ENCODE measurements around the gene ATP5F1E.

Gene ATP5F1E

DNA sequence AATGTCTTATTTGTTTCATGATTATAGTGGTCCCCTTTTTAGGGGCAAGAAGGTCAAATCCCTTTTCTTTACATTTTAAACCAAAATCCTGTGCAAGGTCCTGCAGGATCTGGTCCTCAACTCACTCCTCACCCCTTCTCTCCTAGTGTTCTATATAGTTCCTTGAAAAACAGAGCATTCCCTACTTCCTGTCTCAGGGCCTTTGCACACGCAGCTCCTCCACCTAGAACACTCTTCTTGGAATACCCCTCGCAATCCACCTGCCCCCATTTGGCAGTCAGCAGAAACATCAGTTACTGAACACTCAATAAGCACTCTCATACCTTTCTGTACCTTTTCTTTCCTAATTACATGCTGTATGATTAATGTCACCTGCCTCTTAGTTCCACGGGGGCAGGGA lies 3.2 kb upstream of the ATP5F1E start:
- Histone ChIP-seq H3K4me3 (replicated peaks; ENCODE audit: low read depth, low read length) (no peak overlapping the region), H3K36me3 (ENCODE audit: control insufficient read depth, insufficient read depth, low read length) (peaks cover 14% of the 10 kb centered on the region), H3K27me3 (replicated peaks; ENCODE audit: control insufficient read depth, insufficient read depth, low read length) (no peaks in the 10 kb centered on the region)
- TF ChIP-seq, protein P1, sequence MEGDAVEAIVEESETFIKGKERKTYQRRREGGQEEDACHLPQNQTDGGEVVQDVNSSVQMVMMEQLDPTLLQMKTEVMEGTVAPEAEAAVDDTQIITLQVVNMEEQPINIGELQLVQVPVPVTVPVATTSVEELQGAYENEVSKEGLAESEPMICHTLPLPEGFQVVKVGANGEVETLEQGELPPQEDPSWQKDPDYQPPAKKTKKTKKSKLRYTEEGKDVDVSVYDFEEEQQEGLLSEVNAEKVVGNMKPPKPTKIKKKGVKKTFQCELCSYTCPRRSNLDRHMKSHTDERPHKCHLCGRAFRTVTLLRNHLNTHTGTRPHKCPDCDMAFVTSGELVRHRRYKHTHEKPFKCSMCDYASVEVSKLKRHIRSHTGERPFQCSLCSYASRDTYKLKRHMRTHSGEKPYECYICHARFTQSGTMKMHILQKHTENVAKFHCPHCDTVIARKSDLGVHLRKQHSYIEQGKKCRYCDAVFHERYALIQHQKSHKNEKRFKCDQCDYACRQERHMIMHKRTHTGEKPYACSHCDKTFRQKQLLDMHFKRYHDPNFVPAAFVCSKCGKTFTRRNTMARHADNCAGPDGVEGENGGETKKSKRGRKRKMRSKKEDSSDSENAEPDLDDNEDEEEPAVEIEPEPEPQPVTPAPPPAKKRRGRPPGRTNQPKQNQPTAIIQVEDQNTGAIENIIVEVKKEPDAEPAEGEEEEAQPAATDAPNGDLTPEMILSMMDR (IDR thresholded peaks at IDR 0.05; ENCODE audit: insufficient read depth, low read length, poor library complexity, severe bottlenecking), result no peak
- DNase-seq (ENCODE audit: extremely low read depth, insufficient read length), result no peak

DNA sequence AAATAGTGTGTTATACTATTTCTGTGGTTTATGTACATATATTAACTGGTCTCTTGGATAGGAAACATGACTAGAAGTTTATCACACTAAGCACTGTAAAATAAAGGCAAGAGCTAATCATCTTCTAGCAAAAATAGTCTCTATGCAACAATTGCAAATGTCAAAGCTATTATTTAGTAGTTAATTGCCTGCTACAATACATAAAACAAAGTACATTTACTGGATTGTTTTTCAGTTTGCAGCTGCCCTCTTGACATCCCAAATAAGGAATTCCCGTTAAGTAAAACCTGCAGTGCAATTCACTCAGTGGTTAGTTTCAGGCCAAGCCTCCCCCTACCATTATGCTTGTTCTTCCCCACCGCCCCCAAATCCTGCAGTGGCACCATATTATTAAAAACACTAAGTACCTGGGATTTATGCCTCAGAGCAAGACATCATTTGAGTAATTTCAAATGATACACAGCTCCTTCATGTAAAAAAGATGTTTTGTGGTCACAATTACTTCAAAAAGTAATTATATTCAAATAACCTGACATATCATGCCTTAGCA lies 1.6 kb upstream of the ATP5F1E start:
- DNase-seq (ENCODE audit: extremely low read depth, insufficient read length), result no peak
- no peaks in the 10 kb centered on the region for H3K27me3 ChIP-seq (replicated peaks; ENCODE audit: control insufficient read depth, insufficient read depth, low read length)
- H3K36me3 ChIP-seq (ENCODE audit: control insufficient read depth, insufficient read depth, low read length), result peaks cover 18% of the 10 kb centered on the region
- H3K4me3 ChIP-seq (replicated peaks; ENCODE audit: low read depth, low read length), result no peak overlapping the region
- TF ChIP-seq, protein P1 (IDR thresholded peaks at IDR 0.05; ENCODE audit: insufficient read depth, low read length, poor library complexity, severe bottlenecking), result no peak

DNA sequence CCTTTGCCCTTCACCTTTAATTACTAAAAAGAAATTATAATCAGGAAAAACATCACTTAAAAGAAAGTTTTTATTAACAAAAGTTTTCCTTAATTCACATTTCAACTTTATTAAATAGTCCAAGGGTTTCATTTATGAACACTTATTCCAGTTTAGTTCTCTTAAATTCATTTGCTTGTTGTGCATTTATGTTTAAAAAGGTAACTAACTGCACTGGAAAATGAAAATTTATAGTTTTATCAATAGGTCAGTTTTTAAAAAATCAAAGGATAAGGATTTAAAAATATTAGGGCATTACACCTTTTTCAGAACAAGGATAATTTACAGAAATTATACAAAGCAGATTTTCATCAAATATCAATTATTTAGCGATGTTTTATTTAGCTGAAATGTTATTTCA lies 958 bp upstream of the ATP5F1E start:
- Histone ChIP-seq H3K36me3 (ENCODE audit: control insufficient read depth, insufficient read depth, low read length) (peaks cover 18% of the 10 kb centered on the region), H3K4me3 (replicated peaks; ENCODE audit: low read depth, low read length) (peak overlapping the region; percentile 62), H3K27me3 (replicated peaks; ENCODE audit: control insufficient read depth, insufficient read depth, low read length) (no peaks in the 10 kb centered on the region)
- no peak for DNase-seq (ENCODE audit: extremely low read depth, insufficient read length)
- TF ChIP-seq, protein P1 (IDR thresholded peaks at IDR 0.05; ENCODE audit: insufficient read depth, low read length, poor library complexity, severe bottlenecking), result no peak

DNA sequence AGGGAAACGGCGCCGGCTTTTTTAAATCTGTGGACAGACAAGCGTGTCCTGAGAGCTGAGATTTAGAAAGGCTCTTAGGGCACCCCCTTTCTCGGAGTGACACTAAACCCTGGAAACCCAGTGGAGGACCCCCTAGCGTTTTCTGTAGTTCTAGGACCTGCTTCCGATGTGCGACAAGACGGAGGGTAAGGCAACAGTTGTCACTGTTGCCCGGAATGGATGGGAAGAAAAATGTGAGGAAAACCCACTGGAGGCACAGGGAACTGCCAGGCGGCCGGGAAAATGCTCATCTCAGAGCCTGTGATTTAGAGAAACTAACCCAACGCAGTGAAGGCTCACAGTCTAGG lies 551 bp upstream of the ATP5F1E start:
- H3K27me3 ChIP-seq (replicated peaks; ENCODE audit: control insufficient read depth, insufficient read depth, low read length), result no peaks in the 10 kb centered on the region
- TF ChIP-seq, protein P1 (IDR thresholded peaks at IDR 0.05; ENCODE audit: insufficient read depth, low read length, poor library complexity, severe bottlenecking), result peak; percentile 4
- H3K4me3 ChIP-seq (replicated peaks; ENCODE audit: low read depth, low read length), result peak overlapping the region; percentile 62
- DNase-seq (ENCODE audit: extremely low read depth, insufficient read length), result no peak
- peaks cover 19% of the 10 kb centered on the region for H3K36me3 ChIP-seq (ENCODE audit: control insufficient read depth, insufficient read depth, low read length)

DNA sequence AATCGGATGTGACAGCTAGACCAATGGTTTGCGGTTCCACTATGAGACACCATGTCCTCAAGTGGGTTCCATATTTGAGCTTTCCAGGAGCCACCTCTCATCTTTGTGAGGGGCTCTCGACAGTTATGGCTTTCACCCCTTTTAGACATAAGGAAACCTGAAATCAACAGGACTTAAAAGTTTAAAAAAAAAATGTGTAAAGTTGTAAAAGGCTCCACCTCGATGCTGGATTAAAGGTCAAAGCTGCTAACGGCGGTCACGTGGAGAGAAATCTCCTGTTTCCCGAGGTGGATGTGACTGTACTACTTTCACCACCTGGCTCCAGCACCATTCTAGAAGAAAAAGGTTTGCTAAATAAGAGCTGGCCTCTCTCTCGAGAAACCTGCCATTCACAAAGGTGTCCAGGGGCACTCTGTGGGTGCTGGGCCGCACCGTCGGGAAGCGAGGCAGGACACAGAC lies 542 bp downstream of the ATP5F1E start:
- no peaks in the 10 kb centered on the region for H3K27me3 ChIP-seq (replicated peaks; ENCODE audit: control insufficient read depth, insufficient read depth, low read length)
- peaks cover 17% of the 10 kb centered on the region for H3K36me3 ChIP-seq (ENCODE audit: control insufficient read depth, insufficient read depth, low read length)
- TF ChIP-seq, protein P1 (IDR thresholded peaks at IDR 0.05; ENCODE audit: insufficient read depth, low read length, poor library complexity, severe bottlenecking), result no peak
- no peak for DNase-seq (ENCODE audit: extremely low read depth, insufficient read length)
- H3K4me3 ChIP-seq (replicated peaks; ENCODE audit: low read depth, low read length), result peak overlapping the region; percentile 94

All from GM06990 (cell line).